Smooth muscle cell of trachea (primary cell): ENCODE results near the gene SMLR1. TPM values are rescaled to one million over a fixed set of nuclear protein-coding genes. Genes with fewer than 3 reads are reported as not detected.

Experiments
- total RNA-seq: library from RNA; depleted of rRNA; stranded (reverse); fragments of >200 nt; gene quantifications from 2 replicates; pipeline ENCODE4 v1.2.1, GENCODE V29; 2014

SMLR1 gene
- not detected in 2 replicates for total RNA-seq

GRCh38 chr6:130827247-130828149 lies at the start of gene SMLR1:
SMLR1 (plus strand) TSS chr6:130827406; CDS start chr6:130827414, 8 bp downstream.

Other genes starting within 250 kb of the SMLR1 start
- gene EPB41L2, start 235.8 kb downstream of the SMLR1 start, total RNA-seq, result 115 and 176 TPM in 2 replicates